ENCODE data around the gene ADNP.
A peak's percentile ranks its signal among the peaks of the same experiment; 100 is the strongest.

ADNP gene

DNA sequence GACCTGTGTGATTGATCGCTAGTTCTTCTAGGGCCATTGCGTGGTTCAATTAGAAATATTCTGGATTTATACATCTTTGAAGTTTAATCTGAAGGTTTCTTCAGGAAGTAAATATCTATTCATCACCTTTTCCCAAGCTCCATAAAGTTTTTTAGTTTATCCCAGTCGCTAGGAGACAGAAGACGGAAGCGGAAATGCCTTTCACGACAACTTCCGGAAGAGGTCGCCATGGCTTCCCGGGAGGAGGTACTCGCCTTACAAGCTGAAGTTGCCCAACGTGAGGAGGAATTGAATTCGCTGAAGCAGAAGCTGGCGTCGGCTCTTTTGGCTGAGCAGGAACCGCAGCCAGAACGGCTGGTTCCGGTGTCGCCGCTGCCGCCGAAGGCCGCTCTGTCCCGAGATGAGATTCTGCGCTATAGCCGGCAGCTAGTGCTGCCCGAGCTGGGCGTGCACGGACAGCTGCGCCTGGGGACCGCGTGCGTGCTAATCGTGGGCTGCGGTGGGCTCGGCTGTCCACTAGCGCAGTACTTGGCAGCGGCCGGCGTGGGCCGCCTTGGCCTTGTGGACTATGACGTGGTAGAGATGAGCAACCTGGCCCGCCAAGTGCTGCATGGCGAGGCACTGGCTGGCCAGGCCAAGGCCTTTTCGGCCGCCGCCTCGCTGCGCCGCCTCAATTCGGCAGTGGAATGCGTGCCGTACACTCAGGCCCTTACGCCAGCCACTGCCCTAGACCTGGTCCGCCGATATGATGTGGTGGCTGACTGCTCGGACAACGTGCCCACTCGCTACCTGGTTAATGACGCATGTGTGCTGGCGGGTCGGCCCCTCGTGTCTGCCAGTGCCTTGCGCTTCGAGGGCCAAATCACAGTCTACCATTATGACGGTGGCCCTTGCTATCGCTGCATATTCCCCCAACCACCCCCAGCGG, 27.6 kb upstream of the ADNP start, which contains the start of gene MOCS3:
TSS of gene MOCS3 (plus strand) at position 204 of the 928 bp plus-strand sequence. CDS start at position 229, 25 bp downstream.
- Histone ChIP-seq H3K36me3 (peaks cover 26% of the 10 kb centered on the region), H3K4me3 (ENCODE audit: low read depth, low read length) (peak within 1 kb of the TSS; percentile 91), H3K9me3 (ENCODE audit: severe bottlenecking) (no peaks in the 10 kb centered on the region), H3K27ac (peak within 1 kb of the TSS; percentile 99), H3K27me3 (ENCODE audit: insufficient read depth, low read depth, severe bottlenecking) (no peaks in the 10 kb centered on the region)
- TF ChIP-seq, protein P1, sequence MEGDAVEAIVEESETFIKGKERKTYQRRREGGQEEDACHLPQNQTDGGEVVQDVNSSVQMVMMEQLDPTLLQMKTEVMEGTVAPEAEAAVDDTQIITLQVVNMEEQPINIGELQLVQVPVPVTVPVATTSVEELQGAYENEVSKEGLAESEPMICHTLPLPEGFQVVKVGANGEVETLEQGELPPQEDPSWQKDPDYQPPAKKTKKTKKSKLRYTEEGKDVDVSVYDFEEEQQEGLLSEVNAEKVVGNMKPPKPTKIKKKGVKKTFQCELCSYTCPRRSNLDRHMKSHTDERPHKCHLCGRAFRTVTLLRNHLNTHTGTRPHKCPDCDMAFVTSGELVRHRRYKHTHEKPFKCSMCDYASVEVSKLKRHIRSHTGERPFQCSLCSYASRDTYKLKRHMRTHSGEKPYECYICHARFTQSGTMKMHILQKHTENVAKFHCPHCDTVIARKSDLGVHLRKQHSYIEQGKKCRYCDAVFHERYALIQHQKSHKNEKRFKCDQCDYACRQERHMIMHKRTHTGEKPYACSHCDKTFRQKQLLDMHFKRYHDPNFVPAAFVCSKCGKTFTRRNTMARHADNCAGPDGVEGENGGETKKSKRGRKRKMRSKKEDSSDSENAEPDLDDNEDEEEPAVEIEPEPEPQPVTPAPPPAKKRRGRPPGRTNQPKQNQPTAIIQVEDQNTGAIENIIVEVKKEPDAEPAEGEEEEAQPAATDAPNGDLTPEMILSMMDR (IDR thresholded peaks at IDR 0.05; ENCODE audit: low read depth, low read length): no peak
- DNase-seq: peak; percentile 80

DNA sequence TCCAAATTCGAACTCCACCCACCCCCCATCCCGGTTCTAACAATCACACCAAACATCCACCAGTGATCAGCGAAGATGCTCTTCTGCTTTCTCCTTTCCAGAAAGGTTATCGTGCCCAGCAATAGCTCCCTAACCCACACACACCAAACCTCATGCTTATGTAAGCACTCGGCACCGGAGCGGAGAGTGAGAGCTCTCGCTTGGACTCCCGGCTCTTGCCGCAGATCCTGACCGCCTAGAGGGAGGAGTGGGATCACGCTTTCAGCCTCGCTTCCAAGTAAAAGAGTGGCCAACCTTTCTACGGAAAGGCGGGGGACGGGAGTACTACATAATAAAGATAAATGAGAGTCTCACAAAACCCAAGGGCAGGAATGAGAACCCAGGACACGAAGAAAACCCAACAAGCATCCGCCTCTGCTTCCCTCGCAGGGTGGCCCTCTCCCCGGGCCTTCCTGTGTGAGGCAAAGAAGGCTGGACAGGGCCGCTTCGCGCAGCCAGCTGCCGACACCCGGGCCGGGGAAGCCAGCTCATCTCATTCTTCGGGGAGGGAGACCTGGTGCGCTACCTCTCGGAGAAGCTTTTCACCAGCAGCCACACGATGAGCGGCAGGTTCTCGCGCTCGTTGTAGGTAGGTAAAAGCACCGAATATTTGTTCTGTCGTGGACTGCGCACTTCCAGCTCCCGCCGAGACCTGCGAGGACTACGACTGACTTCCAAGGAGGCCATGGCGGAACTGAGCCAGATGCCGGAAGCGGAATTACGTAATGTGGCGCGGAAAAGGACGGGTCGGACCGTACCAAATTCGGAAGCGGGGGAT, 26.8 kb upstream of the ADNP start, which contains the start of gene DPM1:
TSS of gene DPM1 (minus strand) at position 735 of the 817 bp plus-strand sequence. CDS start at position 726, 9 bp downstream.
- TF ChIP-seq, protein P1 (IDR thresholded peaks at IDR 0.05; ENCODE audit: low read depth, low read length): no peak
- H3K36me3 ChIP-seq: peaks cover 35% of the 10 kb centered on the region
- H3K27ac ChIP-seq: peak within 1 kb of the TSS; percentile 99
- DNase-seq: peak; percentile 81
- H3K27me3 ChIP-seq (ENCODE audit: insufficient read depth, low read depth, severe bottlenecking): no peaks in the 10 kb centered on the region
- H3K4me3 ChIP-seq (ENCODE audit: low read depth, low read length): peak within 1 kb of the TSS; percentile 91
- no peaks in the 10 kb centered on the region for H3K9me3 ChIP-seq (ENCODE audit: severe bottlenecking)

DNA sequence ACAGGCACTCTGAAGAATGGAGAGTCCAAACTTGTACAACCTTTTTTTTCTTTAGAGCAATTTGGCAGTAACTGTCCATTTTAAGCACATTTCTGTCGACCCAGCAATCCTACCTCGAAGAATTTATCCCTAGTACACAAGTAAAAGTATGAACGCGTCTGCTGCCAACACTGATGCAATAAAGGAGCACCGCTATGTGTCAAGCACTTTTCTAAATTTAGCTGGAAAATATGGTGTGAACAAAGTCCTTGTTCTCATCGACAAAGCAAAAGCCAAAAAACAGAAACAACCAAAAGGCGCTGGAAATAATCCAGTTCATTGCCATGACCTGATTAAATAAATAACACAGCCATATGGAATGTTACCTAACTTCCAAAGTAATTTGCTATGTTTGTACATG, 26.0 kb upstream of the ADNP start:
- Histone ChIP-seq H3K9me3 (ENCODE audit: severe bottlenecking) (no peaks in the 10 kb centered on the region), H3K27ac (no peak overlapping the region), H3K36me3 (peaks cover 38% of the 10 kb centered on the region), H3K27me3 (ENCODE audit: insufficient read depth, low read depth, severe bottlenecking) (no peaks in the 10 kb centered on the region), H3K4me3 (ENCODE audit: low read depth, low read length) (peak overlapping the region; percentile 91)
- DNase-seq: no peak
- TF ChIP-seq, protein P1 (IDR thresholded peaks at IDR 0.05; ENCODE audit: low read depth, low read length): no peak

DNA sequence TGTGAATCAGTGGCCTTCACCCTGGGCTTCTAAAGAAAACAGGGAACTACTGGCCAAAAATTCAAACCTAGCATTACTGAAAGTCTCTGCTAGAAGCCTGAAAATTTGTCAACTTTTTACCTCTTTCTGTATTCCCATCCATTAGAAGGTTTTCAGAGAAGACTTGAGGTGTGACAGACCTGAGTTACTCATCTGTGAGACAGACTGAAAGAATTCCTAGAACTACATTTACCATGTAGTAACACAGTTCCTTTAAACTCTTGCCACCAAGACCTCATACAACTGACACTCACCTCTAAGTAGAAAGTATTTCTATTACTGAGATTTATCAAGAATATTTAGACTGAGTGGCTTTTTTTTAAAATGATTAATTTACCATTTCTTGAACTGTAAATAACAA, 22.6 kb upstream of the ADNP start:
- Histone ChIP-seq H3K36me3 (peaks cover 64% of the 10 kb centered on the region), H3K9me3 (ENCODE audit: severe bottlenecking) (no peaks in the 10 kb centered on the region), H3K27ac (no peak overlapping the region), H3K4me3 (ENCODE audit: low read depth, low read length) (no peak overlapping the region), H3K27me3 (ENCODE audit: insufficient read depth, low read depth, severe bottlenecking) (no peaks in the 10 kb centered on the region)
- TF ChIP-seq, protein P1 (IDR thresholded peaks at IDR 0.05; ENCODE audit: low read depth, low read length): no peak
- DNase-seq: no peak

DNA sequence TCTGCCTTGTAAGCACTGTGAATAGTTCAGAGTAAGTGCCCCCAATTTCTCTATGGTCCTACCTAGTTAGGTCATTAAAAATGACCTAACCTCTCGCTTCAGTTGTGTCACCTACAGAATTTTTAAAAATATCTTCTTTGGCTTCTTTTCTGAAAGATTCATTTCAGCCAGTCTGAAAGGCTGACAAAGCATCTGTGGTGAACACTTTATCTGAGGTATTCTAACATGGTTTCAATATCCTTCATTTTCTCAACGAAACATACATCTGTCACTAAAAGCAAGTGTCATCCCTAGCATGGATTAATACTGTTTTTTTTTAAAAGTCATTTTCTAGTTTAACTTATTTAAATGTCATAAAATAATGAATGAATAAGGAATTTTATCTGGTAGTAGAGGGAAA, 22.0 kb upstream of the ADNP start:
- no peaks in the 10 kb centered on the region for H3K9me3 ChIP-seq (ENCODE audit: severe bottlenecking)
- H3K36me3 ChIP-seq: peaks cover 69% of the 10 kb centered on the region
- H3K27me3 ChIP-seq (ENCODE audit: insufficient read depth, low read depth, severe bottlenecking): no peaks in the 10 kb centered on the region
- no peak overlapping the region for H3K4me3 ChIP-seq (ENCODE audit: low read depth, low read length)
- H3K27ac ChIP-seq: no peak overlapping the region
- TF ChIP-seq, protein P1 (IDR thresholded peaks at IDR 0.05; ENCODE audit: low read depth, low read length): no peak
- no peak for DNase-seq
